Keratinocyte (primary cell): ENCODE measurements around the gene ZNF320.

Experiments
- CTCF ChIP-seq, 3 experiments: IDR thresholded peaks in 1 of 3; conservative IDR thresholded peaks in 1 of 3; optimal IDR thresholded peaks in 1 of 3; 2 replicates in 2 of 3; 3 replicates in 1 of 3; pipeline versions ENCODE3 to v1.5.1; 2011; ENCODE audit warnings: low read length in 3 of 3, mild to moderate bottlenecking in 3 of 3, moderate library complexity in 2 of 3, control low read depth in 1 of 3, inconsistent platforms in 1 of 3; ENCODE audit not compliant: insufficient read depth in 2 of 3; ENCODE audit errors: extremely low read depth in 1 of 3
- EZH2 ChIP-seq: IDR thresholded peaks from one replicate; pipeline ENCODE4 v1.6.1; 2012; ENCODE audit warnings: inconsistent platforms, mild to moderate bottlenecking, low read length, moderate library complexity

- TF ChIP-seq CTCF (optimal IDR thresholded peaks at IDR 0.05 in 1 of 3, IDR thresholded peaks at IDR 0.05 in 1 of 3, conservative IDR thresholded peaks at IDR 0.05 in 1 of 3; ENCODE audit: extremely low read depth in 1 of 3, insufficient read depth in 2 of 3, low read length in 3 of 3) (no peak), EZH2 (no peak)
These were observed 26.0 kb downstream of the ZNF320 start for GRCh38 chr19:52871466-52871865.
